Esophagus muscularis mucosa (tissue), 4 donors: Measurements from ENCODE around the gene ANTXR1. TPM values are rescaled to one million over a fixed set of nuclear protein-coding genes. Genes with fewer than 3 reads are reported as not detected.

ENCODE experiments used
- DNase-seq: peaks from one replicate; pipeline ENCODE4 v3.0.0-alpha.2; 2017; ENCODE audit errors: extremely low spot score
- H3K27ac ChIP-seq, 4 donors: fragments of 200-600 bp; sonication (generic); replicated peaks in 1 of 4; 1 replicate in 3 of 4; 2 replicates in 1 of 4; pipeline ENCODE4 v1.5.1; 2016 to 2019; ENCODE audit warnings: mild to moderate bottlenecking in 1 of 4
- H3K27me3 ChIP-seq, 4 donors: fragments of 200-600 bp; sonication (generic); one replicate each; pipeline versions ENCODE4 v1.5.1 to v1.6.0; 2016 to 2019
- H3K36me3 ChIP-seq, 4 donors: fragments of 200-600 bp; sonication (generic); one replicate each; pipeline ENCODE4 v1.5.1; 2016 to 2019
- H3K4me1 ChIP-seq, 4 donors: fragments of 200-600 bp; sonication (generic); one replicate each; pipeline ENCODE4 v1.5.1; 2016 to 2019
- H3K4me3 ChIP-seq, 4 donors: fragments of 200-600 bp; sonication (generic); 1 replicate in 2 of 4; 2 replicates in 2 of 4; pipeline ENCODE4 v1.5.1; 2016 to 2019; ENCODE audit warnings: mild to moderate bottlenecking in 4 of 4, moderate library complexity in 1 of 4
- H3K9me3 ChIP-seq, 4 donors: fragments of 200-600 bp; sonication (generic); 1 replicate in 3 of 4; 2 replicates in 1 of 4; pipeline ENCODE4 v1.5.1; 2016 to 2019
- EP300 ChIP-seq: sonication (generic); formaldehyde crosslinking; IDR thresholded peaks from one replicate; pipeline ENCODE4 v1.6.1; 2017; ENCODE audit warnings: antibody characterized with exemption
- POLR2A ChIP-seq: fragments of 450-650 bp; IDR thresholded peaks from one replicate; pipeline ENCODE4 v1.6.1; 2017; ENCODE audit warnings: antibody characterized with exemption, moderate library complexity, mild to moderate bottlenecking, low read depth
- POLR2AphosphoS5 ChIP-seq, 2 donors: sonication (generic); formaldehyde crosslinking; IDR thresholded peaks; one replicate each; pipeline ENCODE4 v1.6.1; 2017; ENCODE audit warnings: antibody characterized with exemption in 2 of 2
- WGBS: methylation state at CpG from one replicate; pipeline ENCODE4 v1.1.5; 2018; 5-methylcytosine and 5-hydroxymethylcytosine counted together
- intact Hi-C: fragments of 100-400 bp; cut with DNase I; formaldehyde crosslinking; loops from one replicate; pipeline ENCODE4 v1.15.1; 2023
- total RNA-seq, 4 donors: library from RNA; depleted of rRNA; stranded (reverse); fragments of >200 nt; gene quantifications; one replicate each; pipeline versions ENCODE4 v1.1.0 to v1.2.1, GENCODE V29; 2016
- TF ChIP-seq, protein P1 (sequence below), 3 experiments: fragments of 200-600 bp in 2 of 3; fragments of 450-650 bp in 1 of 3; sonication (generic) in 2 of 3; IDR thresholded peaks; one replicate each; pipeline ENCODE4 v1.5.1; 2017 to 2019; ENCODE audit warnings: antibody characterized with exemption in 3 of 3, mild to moderate bottlenecking in 2 of 3, moderate library complexity in 1 of 3

The ANTXR1 gene
- total RNA-seq, 4 donors from 2014 or later = 74.6 to 115 (median 92.1) TPM

DNA sequence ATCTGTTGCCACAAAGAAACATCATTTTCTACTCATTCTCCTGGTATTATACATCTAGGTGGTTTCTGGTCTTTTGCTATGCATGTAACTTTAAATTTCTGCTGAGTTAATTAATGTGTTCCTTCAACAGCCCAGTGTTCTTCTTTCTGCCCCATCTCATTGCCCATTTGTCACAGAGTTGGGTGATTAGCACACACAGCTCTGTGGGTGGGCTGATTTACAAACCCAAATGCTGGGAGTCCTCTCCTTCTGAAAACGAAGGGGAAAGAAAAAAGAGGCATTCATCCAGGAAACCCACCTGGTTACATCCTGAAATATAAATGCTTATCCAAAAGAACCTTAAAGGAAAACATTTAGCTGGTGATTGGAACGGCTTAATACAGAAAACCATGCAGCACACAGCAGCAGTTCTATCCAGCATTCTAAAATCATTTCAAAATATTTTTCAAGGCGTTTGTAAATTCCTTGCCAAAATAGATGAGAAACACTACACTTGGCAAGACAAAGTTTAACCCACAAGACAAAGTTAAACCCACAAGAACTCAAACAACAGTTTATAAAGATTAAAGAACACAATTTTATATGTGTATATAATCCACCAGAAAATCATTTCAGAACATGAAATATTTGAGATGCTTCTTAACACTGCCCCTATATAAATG lies 177.9 kb downstream of the ANTXR1 start:
- Histone ChIP-seq H3K9me3 (no peaks in the 10 kb centered on the region), H3K36me3 (peaks cover 0 to 27% (median 6%) of the 10 kb centered on the region in 4 donors), H3K4me3 (no peak overlapping the region), H3K4me1 (peaks cover 0 to 57% (median 49%) of the 10 kb centered on the region in 4 donors), H3K27me3 (no peaks in the 10 kb centered on the region), H3K27ac (peak overlapping the region; percentile 18 to 69 (median 38))
- no peak for DNase-seq
- TF ChIP-seq EP300 (no peak), POLR2A (no peak), POLR2AphosphoS5 (IDR thresholded peaks at IDR 0.05) (no peak)
- TF ChIP-seq, protein P1, sequence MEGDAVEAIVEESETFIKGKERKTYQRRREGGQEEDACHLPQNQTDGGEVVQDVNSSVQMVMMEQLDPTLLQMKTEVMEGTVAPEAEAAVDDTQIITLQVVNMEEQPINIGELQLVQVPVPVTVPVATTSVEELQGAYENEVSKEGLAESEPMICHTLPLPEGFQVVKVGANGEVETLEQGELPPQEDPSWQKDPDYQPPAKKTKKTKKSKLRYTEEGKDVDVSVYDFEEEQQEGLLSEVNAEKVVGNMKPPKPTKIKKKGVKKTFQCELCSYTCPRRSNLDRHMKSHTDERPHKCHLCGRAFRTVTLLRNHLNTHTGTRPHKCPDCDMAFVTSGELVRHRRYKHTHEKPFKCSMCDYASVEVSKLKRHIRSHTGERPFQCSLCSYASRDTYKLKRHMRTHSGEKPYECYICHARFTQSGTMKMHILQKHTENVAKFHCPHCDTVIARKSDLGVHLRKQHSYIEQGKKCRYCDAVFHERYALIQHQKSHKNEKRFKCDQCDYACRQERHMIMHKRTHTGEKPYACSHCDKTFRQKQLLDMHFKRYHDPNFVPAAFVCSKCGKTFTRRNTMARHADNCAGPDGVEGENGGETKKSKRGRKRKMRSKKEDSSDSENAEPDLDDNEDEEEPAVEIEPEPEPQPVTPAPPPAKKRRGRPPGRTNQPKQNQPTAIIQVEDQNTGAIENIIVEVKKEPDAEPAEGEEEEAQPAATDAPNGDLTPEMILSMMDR (IDR thresholded peaks at IDR 0.05) = no peak
- 33% methylated on average over 3 of the region's 3 CpGs for WGBS
- intact Hi-C loops = no loop called here

DNA sequence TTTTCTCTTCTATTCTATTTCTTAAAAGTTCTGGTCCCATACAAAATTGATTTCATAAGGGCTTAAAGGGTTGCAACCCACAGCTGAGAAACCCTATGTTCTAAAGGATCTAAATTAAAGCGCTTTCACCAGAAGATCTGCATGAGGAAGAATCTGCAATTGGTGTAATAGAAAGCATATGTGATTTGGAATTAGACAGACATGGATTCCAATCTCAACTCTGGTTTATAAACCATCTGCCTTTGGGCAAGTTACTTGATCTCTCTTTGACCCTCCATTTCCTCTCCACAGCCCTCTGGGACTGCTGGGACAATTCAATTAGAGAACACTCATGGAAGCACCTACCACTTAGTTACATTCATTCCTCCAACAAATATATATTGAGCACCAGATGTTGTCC lies 178.7 kb downstream of the ANTXR1 start:
- no peaks in the 10 kb centered on the region for H3K9me3 ChIP-seq
- no peak overlapping the region for H3K4me3 ChIP-seq
- peaks cover 0 to 65% (median 57%) of the 10 kb centered on the region in 4 donors for H3K4me1 ChIP-seq
- intact Hi-C loops = no loop called here
- WGBS = 90% methylated on average over 1 of the region's 1 CpG
- TF ChIP-seq, protein P1 (IDR thresholded peaks at IDR 0.05) = no peak
- no peaks in the 10 kb centered on the region for H3K27me3 ChIP-seq
- peaks cover 0 to 25% (median 3%) of the 10 kb centered on the region in 4 donors for H3K36me3 ChIP-seq
- peak overlapping the region in 1 of 4 donors; percentile 16 for H3K27ac ChIP-seq
- no peak for DNase-seq

DNA sequence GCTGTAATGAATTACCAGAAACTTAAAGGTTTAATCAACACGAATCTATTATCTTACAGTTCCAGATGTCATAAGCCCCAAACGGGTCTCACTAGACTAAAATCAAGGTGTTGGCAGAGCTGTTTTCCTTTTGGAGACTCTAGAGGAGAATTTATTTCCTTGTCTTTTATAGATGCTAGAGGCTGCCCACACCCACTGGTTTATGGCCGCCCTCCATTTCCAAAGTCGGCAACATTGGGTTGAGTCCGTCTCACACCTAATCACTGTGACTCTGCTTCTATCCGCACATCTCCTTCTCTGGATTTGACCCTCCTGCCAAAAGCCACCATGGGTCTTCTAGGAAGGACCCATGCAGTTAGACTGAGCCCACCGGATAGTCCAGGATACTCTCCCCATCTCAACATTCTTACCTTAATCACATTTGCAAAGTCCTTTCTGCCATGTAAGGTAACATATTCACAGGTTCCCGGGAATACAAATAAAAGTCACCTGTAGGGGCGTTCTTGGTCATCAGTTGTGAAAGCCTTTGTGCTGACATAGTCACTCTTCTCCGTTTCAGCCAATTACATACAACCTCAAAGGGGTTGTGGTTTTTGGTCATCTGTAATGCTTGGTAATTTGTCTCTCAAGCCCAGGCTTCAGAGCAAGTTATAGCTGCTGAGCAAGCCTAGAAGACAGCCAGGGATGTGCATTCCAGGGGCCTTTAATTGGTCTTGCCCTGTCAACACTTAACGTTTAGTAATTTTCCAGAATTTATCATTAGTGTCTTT lies 179.4 kb downstream of the ANTXR1 start:
- DNase-seq = no peak
- Histone ChIP-seq H3K4me3 (no peak overlapping the region), H3K27me3 (no peaks in the 10 kb centered on the region), H3K4me1 (peaks cover 0 to 67% (median 58%) of the 10 kb centered on the region in 4 donors), H3K27ac (no peak overlapping the region), H3K9me3 (no peaks in the 10 kb centered on the region), H3K36me3 (peaks cover 0 to 28% (median 4%) of the 10 kb centered on the region in 4 donors)
- 83% methylated on average over 11 of the region's 11 CpGs for WGBS
- intact Hi-C loops = no loop called here
- no peak for TF ChIP-seq EP300
- TF ChIP-seq, protein P1 (IDR thresholded peaks at IDR 0.05) = no peak
- no peak for TF ChIP-seq POLR2AphosphoS5 (IDR thresholded peaks at IDR 0.05)
- no peak for TF ChIP-seq POLR2A

DNA sequence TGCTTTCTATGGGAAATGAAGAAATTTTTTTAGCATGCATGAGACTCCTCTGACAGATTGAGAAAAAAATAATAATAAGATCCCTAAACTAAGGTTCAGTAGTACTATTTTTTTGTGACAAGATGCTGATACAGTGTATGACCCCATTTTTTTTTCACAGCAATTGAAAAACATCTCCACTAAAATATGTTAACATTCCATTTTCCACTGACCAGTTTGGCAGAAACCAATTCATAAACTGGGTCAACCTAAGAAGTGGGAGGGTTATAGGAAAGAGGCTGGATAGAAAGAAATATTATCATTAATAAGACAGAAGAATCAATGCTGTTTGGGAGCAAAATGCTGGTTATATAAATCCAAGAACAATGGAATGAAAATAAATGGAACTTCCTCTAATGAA lies 182.7 kb downstream of the ANTXR1 start:
- peaks cover 6 to 43% (median 38%) of the 10 kb centered on the region in 4 donors for H3K4me1 ChIP-seq
- TF ChIP-seq, protein P1 (IDR thresholded peaks at IDR 0.05) = no peak
- TF ChIP-seq POLR2A (no peak), POLR2AphosphoS5 (IDR thresholded peaks at IDR 0.05) (no peak), EP300 (no peak)
- H3K27me3 ChIP-seq = no peaks in the 10 kb centered on the region
- no peaks in the 10 kb centered on the region for H3K9me3 ChIP-seq
- H3K4me3 ChIP-seq = no peak overlapping the region
- H3K36me3 ChIP-seq = peaks cover 0 to 30% (median 4%) of the 10 kb centered on the region in 4 donors
- no peak for DNase-seq
- intact Hi-C loops = no loop called here
- H3K27ac ChIP-seq = peak overlapping the region in 2 of 4 donors; percentile 32 to 34
